Astrocyte of the spinal cord (primary cell): ENCODE results near the gene EPHB4.

ENCODE experiments used
- DNase-seq: peaks from one replicate; pipeline ENCODE4 v3.0.0; 2011; ENCODE audit warnings: low read depth, low spot score
- H3K4me3 ChIP-seq: 2 replicates; pipeline ENCODE4 v1.5.1; 2011; ENCODE audit warnings: low read depth, mild to moderate bottlenecking, low read length, moderate library complexity
- in situ Hi-C: cut with HindIII; loops from 2 replicates; pipeline ENCODE4 v1.10.0; 2017; ENCODE audit warnings: low sequenced_read_pairs
- TF ChIP-seq, protein P1 (sequence below): IDR thresholded peaks from 2 replicates; pipeline ENCODE4 v1.5.1; 2012; ENCODE audit warnings: low read depth, mild to moderate bottlenecking, low read length, inconsistent platforms

EPHB4 gene

DNA sequence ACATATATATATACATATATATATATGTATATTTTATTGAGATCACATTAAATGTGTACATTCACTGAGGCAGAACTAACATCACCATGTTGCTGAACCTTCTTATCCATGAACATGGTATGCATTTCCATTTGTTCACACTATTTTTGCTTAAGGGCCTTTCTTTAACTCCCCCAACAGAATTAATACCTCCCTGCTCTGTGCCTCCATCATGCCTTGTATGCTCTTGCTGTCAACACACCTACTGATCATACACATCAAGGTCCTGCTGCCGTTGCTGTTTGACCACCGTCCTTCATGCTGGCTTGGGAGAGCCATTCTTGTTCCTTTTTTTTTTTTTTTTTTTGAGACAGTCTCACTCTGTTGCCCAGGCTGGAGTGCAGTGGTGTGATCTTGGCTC lies 43.5 kb downstream of the EPHB4 start:
- in situ Hi-C loops: no loop called here
- no peak for DNase-seq
- no peak overlapping the region for H3K4me3 ChIP-seq
- TF ChIP-seq, protein P1, sequence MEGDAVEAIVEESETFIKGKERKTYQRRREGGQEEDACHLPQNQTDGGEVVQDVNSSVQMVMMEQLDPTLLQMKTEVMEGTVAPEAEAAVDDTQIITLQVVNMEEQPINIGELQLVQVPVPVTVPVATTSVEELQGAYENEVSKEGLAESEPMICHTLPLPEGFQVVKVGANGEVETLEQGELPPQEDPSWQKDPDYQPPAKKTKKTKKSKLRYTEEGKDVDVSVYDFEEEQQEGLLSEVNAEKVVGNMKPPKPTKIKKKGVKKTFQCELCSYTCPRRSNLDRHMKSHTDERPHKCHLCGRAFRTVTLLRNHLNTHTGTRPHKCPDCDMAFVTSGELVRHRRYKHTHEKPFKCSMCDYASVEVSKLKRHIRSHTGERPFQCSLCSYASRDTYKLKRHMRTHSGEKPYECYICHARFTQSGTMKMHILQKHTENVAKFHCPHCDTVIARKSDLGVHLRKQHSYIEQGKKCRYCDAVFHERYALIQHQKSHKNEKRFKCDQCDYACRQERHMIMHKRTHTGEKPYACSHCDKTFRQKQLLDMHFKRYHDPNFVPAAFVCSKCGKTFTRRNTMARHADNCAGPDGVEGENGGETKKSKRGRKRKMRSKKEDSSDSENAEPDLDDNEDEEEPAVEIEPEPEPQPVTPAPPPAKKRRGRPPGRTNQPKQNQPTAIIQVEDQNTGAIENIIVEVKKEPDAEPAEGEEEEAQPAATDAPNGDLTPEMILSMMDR: no peak

- no peak overlapping the region for H3K4me3 ChIP-seq
- DNase-seq: no peak
- TF ChIP-seq, protein P1: no peak
- in situ Hi-C loops: no loop called here
Observed at GRCh38 chr7:100781255-100781654, 46.1 kb downstream of the EPHB4 start.

DNA sequence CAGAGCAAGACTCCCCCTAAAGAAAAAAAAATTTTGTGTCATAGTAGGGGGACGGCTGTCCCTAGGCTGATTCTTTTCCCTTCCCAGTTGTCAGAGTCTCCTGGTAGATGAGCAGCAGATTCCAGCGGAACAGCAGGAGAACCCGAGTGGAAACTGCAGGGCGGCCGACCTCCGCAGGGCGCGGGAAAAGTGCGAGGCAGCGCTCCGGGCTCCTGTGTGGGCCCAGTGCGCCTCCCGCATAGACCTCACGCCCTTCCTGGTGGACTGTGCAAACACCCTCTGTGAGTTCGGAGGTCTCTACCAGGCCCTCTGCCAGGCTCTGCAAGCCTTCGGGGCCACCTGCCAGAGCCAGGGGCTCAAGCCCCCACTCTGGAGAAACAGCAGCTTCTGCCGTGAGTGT lies 48.0 kb downstream of the EPHB4 start:
- in situ Hi-C loops: no loop called here
- no peak overlapping the region for H3K4me3 ChIP-seq
- TF ChIP-seq, protein P1: no peak

GRCh38 chr7:100778061-100778621 lies 49.2 kb downstream of the EPHB4 start:
- in situ Hi-C loops: no loop called here
- no peak overlapping the region for H3K4me3 ChIP-seq
- DNase-seq: no peak
- TF ChIP-seq, protein P1: no peak

More for the DNA sequence above, 48.0 kb downstream of the EPHB4 start:
- DNase-seq: no peak

DNA sequence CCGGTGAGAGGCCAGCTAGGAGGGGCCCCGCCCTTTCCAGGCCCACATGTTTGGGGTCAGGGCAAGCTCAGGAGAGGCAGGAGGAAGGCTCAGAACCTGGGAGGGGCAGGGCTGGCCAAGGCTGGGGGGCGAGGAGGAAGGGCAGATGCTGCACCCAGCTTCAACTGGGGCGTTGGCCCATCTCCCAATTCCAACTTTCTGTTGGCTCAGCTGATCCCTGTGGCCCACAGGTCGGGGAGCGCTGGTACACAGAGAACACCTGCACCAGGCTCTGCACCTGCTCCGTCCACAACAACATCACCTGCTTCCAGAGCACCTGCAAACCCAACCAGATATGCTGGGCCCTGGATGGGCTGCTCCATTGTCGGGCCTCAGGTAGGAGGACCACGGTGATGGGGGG lies 53.8 kb downstream of the EPHB4 start:
- H3K4me3 ChIP-seq: no peak overlapping the region
- in situ Hi-C loops: no loop called here
- DNase-seq: no peak
- TF ChIP-seq, protein P1: no peak

GRCh38 chr7:100768784-100769183 lies 58.5 kb downstream of the EPHB4 start:
- no peak overlapping the region for H3K4me3 ChIP-seq
- TF ChIP-seq, protein P1: no peak
- in situ Hi-C loops: no loop called here
- no peak for DNase-seq

- DNase-seq: no peak
- H3K4me3 ChIP-seq: no peak overlapping the region
- TF ChIP-seq, protein P1: no peak
- in situ Hi-C loops: no loop called here
Observed at GRCh38 chr7:100765250-100765649, 62.1 kb downstream of the EPHB4 start.
